ENCODE results near the gene RPL34. TPM values are rescaled to one million over a fixed set of nuclear protein-coding genes. Genes with fewer than 3 reads are reported as not detected.

Gene RPL34
- total and polyA plus RNA-seq, 2 experiments from 2014 or later, result 884 to 1,669 TPM

- no peak overlapping the region for H3K4me2 ChIP-seq
- no peak overlapping the region for H2AFZ ChIP-seq
- H3K27me3 ChIP-seq, result no peaks in the 10 kb centered on the region
- H3K9me2 ChIP-seq (replicated peaks; ENCODE audit: insufficient read depth), result no peaks in the 10 kb centered on the region
- no peak overlapping the region for H3K27ac ChIP-seq
- no peaks in the 10 kb centered on the region for H3K79me2 ChIP-seq
- H3K4me1 ChIP-seq (ENCODE audit: insufficient read depth), result no peaks in the 10 kb centered on the region
- H4K20me1 ChIP-seq (ENCODE audit: insufficient read depth, poor library complexity, severe bottlenecking), result no peaks in the 10 kb centered on the region
- H3K36me3 ChIP-seq (replicated peaks; ENCODE audit: insufficient read depth, low read depth), result no peaks in the 10 kb centered on the region
- H3K4me3 ChIP-seq, result no peak overlapping the region
- TF ChIP-seq EZH2 (IDR thresholded peaks at IDR 0.05; ENCODE audit: borderline replicate concordance) (no peak), EZH2phosphoT487 (IDR thresholded peaks at IDR 0.05; ENCODE audit: low read depth, severe bottlenecking, unreplicated experiment) (no peak)
- H3K9me3 ChIP-seq (ENCODE audit: low read depth), result no peaks in the 10 kb centered on the region
- DNase-seq (ENCODE audit: low spot score), result no peak
- WGBS (ENCODE audit: low lambda C conversion rate, missing lambda C conversion rate), result 75% methylated on average over 4 of the region's 4 CpGs
Measured at GRCh38 chr4:108674356-108674977, 54.1 kb downstream of the RPL34 start.

Small RNA genes within 50 kb of the gene (small RNA-seq; reads per million reads assigned to genes)
- not detected for gene RNU6-431P

Other genes starting within 250 kb of the RPL34 start
- 372 and 422 TPM in 2 replicates for gene OSTC, start 30.0 kb downstream of the RPL34 start, total RNA-seq
- 388 and 425 TPM in 2 replicates for gene OSTC, start 30.0 kb downstream of the RPL34 start, polyA plus RNA-seq
- gene ETNPPL, start 142.5 kb downstream of the RPL34 start, total RNA-seq, result 1.2 and 2.4 TPM in 2 replicates
- 0.79 and 1.7 TPM in 2 replicates for gene ETNPPL, start 142.5 kb downstream of the RPL34 start, polyA plus RNA-seq